ENCODE data around the gene SLC39A9.

DNA sequence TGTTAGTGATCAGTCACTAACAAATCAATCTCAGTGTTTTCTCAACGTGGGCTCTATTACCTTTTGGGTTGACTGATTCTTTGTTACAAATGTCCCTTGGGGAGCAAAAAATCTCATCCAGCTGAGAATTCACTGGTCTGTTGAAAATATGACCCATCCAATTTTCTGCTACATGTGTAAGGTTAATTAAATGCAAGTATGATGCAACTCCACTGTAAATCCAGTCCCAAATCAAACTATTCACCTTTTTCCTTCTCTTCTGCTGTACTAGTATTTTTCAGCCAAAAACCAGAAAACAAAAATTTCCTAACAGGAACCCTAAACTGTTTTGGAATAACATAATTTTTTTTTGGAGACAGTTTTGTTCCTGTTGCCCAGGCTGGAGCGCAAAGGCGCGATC is 2.6 kb upstream of the SLC39A9 start:
- TF ChIP-seq CREB1 (CRISPR knock-in tag; IDR thresholded peaks at IDR 0.05; ENCODE audit: low read depth), result no peak
- TF ChIP-seq EZH2phosphoT487 (IDR thresholded peaks at IDR 0.05; ENCODE audit: unreplicated experiment), result no peak
- TF ChIP-seq, protein P1, sequence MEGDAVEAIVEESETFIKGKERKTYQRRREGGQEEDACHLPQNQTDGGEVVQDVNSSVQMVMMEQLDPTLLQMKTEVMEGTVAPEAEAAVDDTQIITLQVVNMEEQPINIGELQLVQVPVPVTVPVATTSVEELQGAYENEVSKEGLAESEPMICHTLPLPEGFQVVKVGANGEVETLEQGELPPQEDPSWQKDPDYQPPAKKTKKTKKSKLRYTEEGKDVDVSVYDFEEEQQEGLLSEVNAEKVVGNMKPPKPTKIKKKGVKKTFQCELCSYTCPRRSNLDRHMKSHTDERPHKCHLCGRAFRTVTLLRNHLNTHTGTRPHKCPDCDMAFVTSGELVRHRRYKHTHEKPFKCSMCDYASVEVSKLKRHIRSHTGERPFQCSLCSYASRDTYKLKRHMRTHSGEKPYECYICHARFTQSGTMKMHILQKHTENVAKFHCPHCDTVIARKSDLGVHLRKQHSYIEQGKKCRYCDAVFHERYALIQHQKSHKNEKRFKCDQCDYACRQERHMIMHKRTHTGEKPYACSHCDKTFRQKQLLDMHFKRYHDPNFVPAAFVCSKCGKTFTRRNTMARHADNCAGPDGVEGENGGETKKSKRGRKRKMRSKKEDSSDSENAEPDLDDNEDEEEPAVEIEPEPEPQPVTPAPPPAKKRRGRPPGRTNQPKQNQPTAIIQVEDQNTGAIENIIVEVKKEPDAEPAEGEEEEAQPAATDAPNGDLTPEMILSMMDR (conservative IDR thresholded peaks at IDR 0.05; ENCODE audit: low read depth in 2 of 2), result no peak

All from GM23338 (cell line).